PC-9 (cell line): ENCODE data around the gene CXXC5. TPM values are rescaled to one million over a fixed set of nuclear protein-coding genes. Genes with fewer than 3 reads are reported as not detected.

ENCODE experiments used
- BruUV-seq: library from RNA; stranded (reverse); fragments of 400-500 nt; replicated peaks from 2 replicates; lab custom pipeline; 2021; lab: Mats Ljungman, UMichigan
- CTCF ChIA-PET: fragments of 300-600 bp; sonication (Branson Sonifier 250); formaldehyde crosslinking; loops from one replicate; lab custom pipeline; 2022; ENCODE audit warnings: antibody characterized with exemption; lab: Charles Lee
- POLR2A ChIA-PET: fragments of 300-600 bp; sonication (Branson Sonifier 250); formaldehyde crosslinking; loops from one replicate; lab custom pipeline; 2022; ENCODE audit warnings: antibody characterized with exemption; ENCODE audit not compliant: unreplicated experiment; lab: Charles Lee
- DNase-seq, 2 experiments: peaks; one replicate each; pipeline versions ENCODE4 v3.0.0 to v3.0.0-alpha.2; 2015 to 2022; ENCODE audit warnings: mixed read lengths in 1 of 2
- H2AFZ ChIP-seq: fragments of 200-600 bp; sonication (generic); 2 replicates; pipeline ENCODE4 v1.8.1; 2017; ENCODE audit warnings: antibody characterized with exemption
- H3F3A ChIP-seq: fragments of 200-600 bp; sonication (generic); 2 replicates; pipeline ENCODE4 v1.8.1; 2017; ENCODE audit warnings: antibody characterized with exemption, mild to moderate bottlenecking, low read depth; ENCODE audit not compliant: insufficient read depth
- H3K27ac ChIP-seq: fragments of 200-600 bp; sonication (generic); 2 replicates; pipeline ENCODE4 v1.6.1; 2016; ENCODE audit warnings: mixed run types
- H3K27me3 ChIP-seq: fragments of 200-600 bp; sonication (generic); 2 replicates; pipeline ENCODE4 v1.6.1; 2016; ENCODE audit warnings: low read depth, mixed run types; ENCODE audit not compliant: insufficient read depth
- H3K36me3 ChIP-seq: fragments of 200-600 bp; sonication (generic); 2 replicates; pipeline ENCODE4 v1.6.1; 2016; ENCODE audit warnings: low read depth, mixed run types
- H3K4me1 ChIP-seq: fragments of 200-600 bp; sonication (generic); replicated peaks from 2 replicates; pipeline ENCODE4 v1.6.1; 2016; ENCODE audit warnings: mixed run types; ENCODE audit not compliant: insufficient read depth
- H3K4me2 ChIP-seq: fragments of 200-600 bp; sonication (generic); 2 replicates; pipeline ENCODE4 v1.6.1; 2017; ENCODE audit warnings: mixed run types
- H3K4me3 ChIP-seq: fragments of 200-600 bp; sonication (generic); 2 replicates; pipeline ENCODE4 v1.6.1; 2016; ENCODE audit warnings: mixed run types
- H3K79me2 ChIP-seq: fragments of 200-600 bp; sonication (generic); 2 replicates; pipeline ENCODE4 v1.6.1; 2017; ENCODE audit warnings: low read depth, mixed run types
- H3K9me2 ChIP-seq: fragments of 200-600 bp; sonication (generic); 2 replicates; pipeline ENCODE4 v1.8.1; 2017; ENCODE audit warnings: mild to moderate bottlenecking; ENCODE audit not compliant: insufficient read depth
- H3K9me3 ChIP-seq: fragments of 200-600 bp; sonication (generic); 2 replicates; pipeline ENCODE4 v1.8.1; 2016; ENCODE audit warnings: low read depth; ENCODE audit not compliant: insufficient read depth
- H4K20me1 ChIP-seq: fragments of 200-600 bp; sonication (generic); 2 replicates; pipeline ENCODE4 v1.8.1; 2017; ENCODE audit not compliant: insufficient read depth
- EZH2 ChIP-seq: fragments of 200-600 bp; sonication (generic); IDR thresholded peaks from 2 replicates; pipeline ENCODE4 v1.8.0; 2017; ENCODE audit warnings: antibody characterized with exemption, low read depth
- intact Hi-C: fragments of 100-400 bp; cut with micrococcal nuclease; formaldehyde crosslinking; loops from one replicate; pipeline ENCODE4 v1.10.0; 2022; ENCODE audit not compliant: unreplicated experiment
- total RNA-seq: library from RNA; stranded (reverse); gene quantifications from 2 replicates; pipeline ENCODE4 v1.2.3, GENCODE V29; 2021
- TF ChIP-seq, protein P1 (sequence below): fragments of 200-600 bp; sonication (generic); conservative IDR thresholded peaks from 2 replicates; pipeline ENCODE4 v1.6.1; 2017; ENCODE audit warnings: mixed run types, antibody characterized with exemption, mild to moderate bottlenecking, moderate library complexity

The CXXC5 gene
- total RNA-seq, 1 experiment from 2014 or later: 59.9 TPM

DNA sequence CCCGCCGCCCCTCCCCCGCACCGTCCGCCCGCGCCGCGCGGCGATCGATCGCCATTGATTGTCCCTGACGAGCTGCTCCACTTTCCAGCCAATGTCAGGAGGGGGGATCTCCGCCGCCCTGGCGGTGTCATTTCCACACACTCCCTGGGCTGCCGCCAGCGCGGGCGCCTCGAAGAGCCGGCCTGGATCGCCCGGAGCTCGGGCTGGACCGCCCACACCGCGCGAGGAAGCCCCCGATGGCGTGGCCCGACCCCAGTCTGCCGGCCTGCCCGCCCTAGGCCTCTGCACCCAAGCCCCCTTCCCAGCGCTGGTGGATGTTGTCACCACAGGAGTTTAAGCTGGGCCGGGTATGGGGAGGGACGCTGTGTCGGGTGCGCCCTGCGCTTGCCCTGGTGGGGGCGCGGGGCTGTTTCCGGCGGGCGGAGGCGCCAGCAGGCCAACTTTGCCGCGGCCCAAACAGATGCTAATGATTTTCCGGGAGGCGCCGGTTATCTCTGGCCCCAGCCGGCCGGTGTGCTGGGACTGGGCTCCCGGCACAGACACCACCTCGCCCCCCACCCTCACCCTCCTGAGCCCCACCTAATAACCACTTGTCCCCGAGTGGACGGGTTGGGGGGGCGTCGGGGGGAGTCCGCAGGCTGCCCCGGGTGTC, 10.6 kb upstream of the CXXC5 start:
- H3K36me3 ChIP-seq: no peaks in the 10 kb centered on the region
- TF ChIP-seq, protein P1, sequence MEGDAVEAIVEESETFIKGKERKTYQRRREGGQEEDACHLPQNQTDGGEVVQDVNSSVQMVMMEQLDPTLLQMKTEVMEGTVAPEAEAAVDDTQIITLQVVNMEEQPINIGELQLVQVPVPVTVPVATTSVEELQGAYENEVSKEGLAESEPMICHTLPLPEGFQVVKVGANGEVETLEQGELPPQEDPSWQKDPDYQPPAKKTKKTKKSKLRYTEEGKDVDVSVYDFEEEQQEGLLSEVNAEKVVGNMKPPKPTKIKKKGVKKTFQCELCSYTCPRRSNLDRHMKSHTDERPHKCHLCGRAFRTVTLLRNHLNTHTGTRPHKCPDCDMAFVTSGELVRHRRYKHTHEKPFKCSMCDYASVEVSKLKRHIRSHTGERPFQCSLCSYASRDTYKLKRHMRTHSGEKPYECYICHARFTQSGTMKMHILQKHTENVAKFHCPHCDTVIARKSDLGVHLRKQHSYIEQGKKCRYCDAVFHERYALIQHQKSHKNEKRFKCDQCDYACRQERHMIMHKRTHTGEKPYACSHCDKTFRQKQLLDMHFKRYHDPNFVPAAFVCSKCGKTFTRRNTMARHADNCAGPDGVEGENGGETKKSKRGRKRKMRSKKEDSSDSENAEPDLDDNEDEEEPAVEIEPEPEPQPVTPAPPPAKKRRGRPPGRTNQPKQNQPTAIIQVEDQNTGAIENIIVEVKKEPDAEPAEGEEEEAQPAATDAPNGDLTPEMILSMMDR: no peak; the same call in 1 of the 2 replicates
- TF ChIP-seq EZH2: no peak
- H2AFZ ChIP-seq: peak overlapping the region; percentile 68
- H3K9me3 ChIP-seq: no peaks in the 10 kb centered on the region
- CTCF ChIA-PET: interaction anchor here (0.7 to 1.4 kb wide), 4 partner anchors 20 to 351 kb away, joined by 3 to 12 read pairs (median 6); no protein-coding TSS in a partner anchor
- no TSS peak for BruUV-seq
- peaks cover 71% of the 10 kb centered on the region for H3K4me1 ChIP-seq
- peak overlapping the region; percentile 77 for H3K4me2 ChIP-seq
- peaks cover 48% of the 10 kb centered on the region for H3F3A ChIP-seq
- 0 out of 2 replicates have a peak, but pooled peaks cover 3% of the 10 kb centered on the region for H4K20me1 ChIP-seq
- intact Hi-C loops: loop anchor here (1.0 kb wide), 2 partner anchors 11 to 23 kb away; partner anchors contain the start of gene CXXC5
- peaks cover 3% of the 10 kb centered on the region; the same call in 1 of the 2 replicates for H3K79me2 ChIP-seq
- no peaks in the 10 kb centered on the region for H3K27me3 ChIP-seq
- POLR2A ChIA-PET: no interaction called here
- no peaks in the 10 kb centered on the region for H3K9me2 ChIP-seq
- peak overlapping the region; percentile 59 for H3K4me3 ChIP-seq
- H3K27ac ChIP-seq: peak overlapping the region; percentile 83
- DNase-seq: peak; percentile 65 to 77

DNA sequence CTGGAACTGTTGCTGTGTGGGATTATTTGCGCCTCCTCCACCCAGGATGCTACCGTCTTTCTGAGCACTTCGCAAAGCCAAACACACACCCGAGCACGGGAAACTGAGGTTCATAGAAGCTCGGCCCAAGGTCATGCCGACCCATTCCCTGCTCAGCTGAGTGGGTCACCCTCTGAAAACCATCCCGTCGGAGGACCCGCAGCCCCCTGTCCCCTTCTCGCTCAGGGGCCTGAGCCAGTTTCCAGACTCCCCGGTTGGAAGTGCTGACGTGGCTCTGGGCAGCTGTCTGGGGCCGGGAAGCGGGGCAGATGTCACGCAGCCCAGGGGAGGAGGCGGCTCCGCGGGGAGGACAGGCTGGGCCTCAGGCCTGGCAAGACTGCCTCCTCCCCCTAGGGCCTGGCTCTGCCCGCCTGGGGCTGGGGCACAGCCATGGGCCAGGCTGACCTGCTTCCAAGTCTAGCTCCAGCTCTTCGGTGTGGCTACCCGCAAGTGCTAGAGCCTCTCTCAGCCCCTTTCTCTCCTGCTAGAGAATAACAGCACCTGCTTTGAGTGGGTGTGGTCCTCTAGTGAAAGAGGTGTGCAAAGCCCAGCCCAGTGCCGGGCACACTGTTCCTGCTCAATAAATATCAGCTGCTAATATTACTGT, 9.9 kb upstream of the CXXC5 start:
- peak overlapping the region; percentile 59 for H3K4me3 ChIP-seq
- peaks cover 77% of the 10 kb centered on the region for H3K4me1 ChIP-seq
- H3K9me2 ChIP-seq: no peaks in the 10 kb centered on the region
- BruUV-seq: no TSS peak
- no peaks in the 10 kb centered on the region for H3K36me3 ChIP-seq
- no peaks in the 10 kb centered on the region for H3K27me3 ChIP-seq
- peaks cover 55% of the 10 kb centered on the region for H3F3A ChIP-seq
- no peaks in the 10 kb centered on the region for H3K9me3 ChIP-seq
- H4K20me1 ChIP-seq: 0 out of 2 replicates have a peak, but pooled peaks cover 3% of the 10 kb centered on the region
- H2AFZ ChIP-seq: peak overlapping the region; percentile 68
- H3K79me2 ChIP-seq: peaks cover 3% of the 10 kb centered on the region; the same call in 1 of the 2 replicates
- peak overlapping the region; percentile 77 for H3K4me2 ChIP-seq
- H3K27ac ChIP-seq: peak overlapping the region; percentile 83
- intact Hi-C loops: no loop called here
- ChIA-PET CTCF (interaction anchor here (0.9 to 1.4 kb wide), 2 partner anchors 20 to 51 kb away, joined by 3 to 5 read pairs; no protein-coding TSS in a partner anchor), POLR2A (no interaction called here)
- peak; percentile 75 to 84 for DNase-seq
- TF ChIP-seq, protein P1: no peak
- TF ChIP-seq EZH2: no peak

DNA sequence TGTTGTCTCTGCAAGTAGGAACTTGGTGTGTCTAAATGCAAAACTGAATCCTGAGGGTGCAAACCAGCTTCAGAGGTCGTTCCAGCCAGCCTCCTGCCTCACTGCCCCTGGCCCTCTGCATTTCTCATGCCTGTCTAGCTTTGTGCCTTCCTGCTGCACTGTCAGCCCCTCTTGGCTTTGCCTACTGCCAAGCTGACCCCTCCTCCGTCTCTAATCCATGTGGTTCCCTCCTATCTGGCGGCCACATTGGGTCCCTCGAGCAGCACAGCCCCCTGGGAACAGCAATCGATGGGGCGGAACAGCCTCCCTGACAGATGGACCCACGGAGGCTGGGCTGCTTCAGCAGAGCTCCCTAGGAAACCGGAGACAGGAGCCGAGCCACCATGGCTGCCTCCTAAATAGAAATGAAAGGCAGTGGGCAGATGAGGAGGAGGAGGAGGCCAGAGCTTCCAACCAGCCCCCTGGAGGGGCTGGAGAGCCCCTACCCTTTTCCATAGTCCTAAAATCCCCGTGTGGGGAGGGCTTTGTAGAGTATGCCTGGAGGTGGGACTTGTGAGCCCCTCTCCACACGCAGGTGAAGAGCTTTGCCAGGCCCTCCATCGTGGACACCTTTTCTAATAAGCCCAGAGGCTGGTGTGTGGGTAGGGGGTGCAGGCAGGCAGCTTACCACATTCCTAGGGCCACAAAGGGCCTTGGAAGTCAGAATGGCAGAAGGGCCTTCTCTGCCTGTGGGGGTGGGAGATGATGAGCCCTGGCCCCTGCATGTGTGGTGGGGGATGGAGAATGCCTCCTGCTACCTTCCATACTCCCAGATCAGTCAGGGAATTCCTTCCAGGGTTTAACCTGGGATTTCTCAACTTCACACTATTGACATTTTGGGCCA, 9.2 kb upstream of the CXXC5 start:
- peaks cover 61% of the 10 kb centered on the region for H3F3A ChIP-seq
- peak overlapping the region; percentile 77 for H3K4me2 ChIP-seq
- no peaks in the 10 kb centered on the region for H3K9me3 ChIP-seq
- CTCF ChIA-PET: interaction anchor here (1.4 kb wide), 1 partner anchor 50 kb away, joined by 5 read pairs; no protein-coding TSS in a partner anchor
- H3K27ac ChIP-seq: peak overlapping the region; percentile 83
- peak overlapping the region; percentile 59; the same call in 1 of the 2 replicates for H3K4me3 ChIP-seq
- intact Hi-C loops: no loop called here
- H4K20me1 ChIP-seq: no peaks in the 10 kb centered on the region
- H3K9me2 ChIP-seq: no peaks in the 10 kb centered on the region
- peaks cover 3% of the 10 kb centered on the region; the same call in 1 of the 2 replicates for H3K79me2 ChIP-seq
- H3K36me3 ChIP-seq: no peaks in the 10 kb centered on the region
- POLR2A ChIA-PET: no interaction called here
- no peak for DNase-seq
- 0 out of 2 replicates have a peak overlapping the region, but pooled peaks have one; percentile 68 for H2AFZ ChIP-seq
- peaks cover 85% of the 10 kb centered on the region for H3K4me1 ChIP-seq
- BruUV-seq: no TSS peak
- no peaks in the 10 kb centered on the region for H3K27me3 ChIP-seq
- TF ChIP-seq, protein P1: no peak
- TF ChIP-seq EZH2: no peak
